Neural progenitor cell (in vitro differentiated cells): ENCODE results near the gene ZDBF2. TPM values are rescaled to one million over a fixed set of nuclear protein-coding genes. Genes with fewer than 3 reads are reported as not detected.
"Not testable (repeated sequence)": the region's sequence is repeated elsewhere in the genome, so short reads cannot be mapped to it uniquely, and the experiment has no call there.

Source experiments
- DNase-seq: peaks from one replicate; pipeline ENCODE4 v3.0.0-alpha.2; 2016; ENCODE audit warnings: low spot score
- H2AFZ ChIP-seq: fragments of 200-600 bp; sonication (generic); replicated peaks from 2 replicates; pipeline ENCODE4 v1.6.1; 2016; ENCODE audit warnings: antibody characterized with exemption
- H3F3A ChIP-seq: fragments of 200-600 bp; sonication (generic); 2 replicates; pipeline ENCODE4 v1.6.1; 2016; ENCODE audit warnings: antibody characterized with exemption, low read depth
- H3K27ac ChIP-seq: fragments of 200-600 bp; sonication (generic); 2 replicates; pipeline ENCODE4 v1.5.1; 2016; ENCODE audit warnings: mild to moderate bottlenecking
- H3K27me3 ChIP-seq: fragments of 200-600 bp; sonication (generic); 2 replicates; pipeline ENCODE4 v1.6.1; 2016; ENCODE audit warnings: mild to moderate bottlenecking, moderate library complexity
- H3K36me3 ChIP-seq: fragments of 200-600 bp; sonication (generic); 2 replicates; pipeline ENCODE4 v1.5.1; 2016
- H3K4me1 ChIP-seq: fragments of 200-600 bp; sonication (generic); 2 replicates; pipeline ENCODE4 v1.6.1; 2016; ENCODE audit warnings: mixed run types
- H3K4me2 ChIP-seq: fragments of 200-600 bp; sonication (generic); 2 replicates; pipeline ENCODE4 v1.6.1; 2016
- H3K4me3 ChIP-seq: fragments of 200-600 bp; sonication (generic); 2 replicates; pipeline ENCODE4 v1.5.1; 2016
- H3K79me2 ChIP-seq: fragments of 200-600 bp; sonication (generic); 2 replicates; pipeline ENCODE4 v1.6.1; 2016; ENCODE audit warnings: low read depth
- H3K9ac ChIP-seq: fragments of 200-600 bp; sonication (generic); 2 replicates; pipeline ENCODE4 v1.6.1; 2016
- H3K9me3 ChIP-seq: fragments of 200-600 bp; sonication (generic); 2 replicates; pipeline ENCODE4 v1.5.1; 2016; ENCODE audit warnings: low read depth
- H4K20me1 ChIP-seq: fragments of 200-600 bp; sonication (generic); 2 replicates; pipeline ENCODE4 v1.6.1; 2016; ENCODE audit warnings: low read depth
- H3K27ac Mint-ChIP-seq: 3 replicates; pipeline ENCODE4 v1.8.0; 2021; ENCODE audit warnings: mixed read lengths
- H3K27me3 Mint-ChIP-seq: 2 replicates; pipeline ENCODE4 v1.8.0; 2022; ENCODE audit warnings: low read depth, mild to moderate bottlenecking, inconsistent platforms, moderate library complexity, mixed read lengths; ENCODE audit not compliant: insufficient read depth
- H3K36me3 Mint-ChIP-seq: 3 replicates; pipeline ENCODE4 v1.8.0; 2021; ENCODE audit warnings: mixed read lengths
- H3K4me1 Mint-ChIP-seq: 3 replicates; pipeline ENCODE4 v1.8.0; 2021; ENCODE audit warnings: mixed read lengths
- H3K4me3 Mint-ChIP-seq: 3 replicates; pipeline ENCODE4 v1.8.0; 2021; ENCODE audit warnings: mild to moderate bottlenecking, moderate library complexity, mixed read lengths
- H3K9me3 Mint-ChIP-seq: 3 replicates; pipeline ENCODE4 v1.8.0; 2020; ENCODE audit warnings: mixed read lengths
- EZH2 ChIP-seq: fragments of 200-600 bp; sonication (generic); IDR thresholded peaks from 2 replicates; pipeline ENCODE4 v1.6.1; 2017; ENCODE audit warnings: antibody characterized with exemption, mild to moderate bottlenecking, moderate library complexity
- EZH2phosphoT487 ChIP-seq: fragments of 200-600 bp; sonication (generic); IDR thresholded peaks from 2 replicates; pipeline ENCODE4 v1.6.1; 2017; ENCODE audit warnings: antibody characterized with exemption
- total RNA-seq: library from RNA; depleted of rRNA; stranded (reverse); fragments of >200 nt; gene quantifications from 2 replicates; pipeline ENCODE4 v1.2.3, GENCODE V29; 2015; ENCODE audit warnings: low replicate concordance
- TF ChIP-seq, protein P1 (sequence below): fragments of 200-600 bp; sonication (generic); IDR thresholded peaks from 2 replicates; pipeline ENCODE4 v1.5.1; 2017; ENCODE audit warnings: antibody characterized with exemption, mild to moderate bottlenecking

The ZDBF2 gene
- total RNA-seq, 1 donor from 2014 or later = 83.6 TPM

GRCh38 chr2:206282746-206283145, 8.3 kb downstream of the ZDBF2 start:
- H3K4me3 Mint-ChIP-seq = no peak overlapping the region
- DNase-seq = no peak
- H3K27me3 ChIP-seq = peaks cover 4% of the 10 kb centered on the region
- no peak overlapping the region for H3K27ac Mint-ChIP-seq
- H3K36me3 Mint-ChIP-seq = peaks cover 55% of the 10 kb centered on the region
- H3K4me1 Mint-ChIP-seq = peaks cover 4% of the 10 kb centered on the region
- peaks cover 18% of the 10 kb centered on the region for H4K20me1 ChIP-seq
- H3F3A ChIP-seq = peaks cover 8% of the 10 kb centered on the region
- no peak overlapping the region for H3K4me2 ChIP-seq
- no peak overlapping the region for H2AFZ ChIP-seq
- H3K4me1 ChIP-seq = peaks cover 8% of the 10 kb centered on the region
- H3K9ac ChIP-seq = no peak overlapping the region
- no peak for TF ChIP-seq EZH2phosphoT487
- peaks cover 99% of the 10 kb centered on the region for H3K79me2 ChIP-seq
- no peak overlapping the region for H3K4me3 ChIP-seq
- no peak overlapping the region for H3K27ac ChIP-seq
- H3K9me3 ChIP-seq = no peaks in the 10 kb centered on the region
- H3K27me3 Mint-ChIP-seq = peaks cover 3% of the 10 kb centered on the region
- H3K36me3 ChIP-seq = peaks cover 33% of the 10 kb centered on the region
- H3K9me3 Mint-ChIP-seq = peaks cover 43% of the 10 kb centered on the region

DNA sequence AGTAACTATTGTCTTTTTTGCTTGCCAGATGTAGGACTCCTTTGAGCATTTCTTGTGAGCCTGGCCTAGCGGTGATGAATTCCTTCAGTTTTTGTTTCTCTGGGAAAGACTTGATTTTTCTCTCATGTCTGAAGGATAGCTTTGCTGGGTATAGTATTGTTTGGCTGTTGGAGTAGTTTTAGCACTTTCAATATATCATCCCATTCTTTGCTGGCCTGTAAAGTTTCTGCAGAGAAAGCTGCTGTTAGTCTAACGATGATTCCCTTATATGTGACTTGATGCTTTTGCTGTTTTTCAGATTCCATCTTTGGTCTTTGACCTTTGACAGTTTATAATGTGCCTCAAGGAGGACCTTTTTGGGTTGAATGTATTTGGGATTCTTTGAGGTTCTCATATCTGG, 12.7 kb downstream of the ZDBF2 start:
- Mint-ChIP-seq H3K27me3 (peaks cover 4% of the 10 kb centered on the region), H3K4me3 (no peak overlapping the region), H3K36me3 (peaks cover 87% of the 10 kb centered on the region), H3K4me1 (no peaks in the 10 kb centered on the region), H3K27ac (no peak overlapping the region), H3K9me3 (peaks cover 68% of the 10 kb centered on the region)
- Histone ChIP-seq H3K9ac (no peak overlapping the region), H2AFZ (no peak overlapping the region), H3K4me1 (no peaks in the 10 kb centered on the region), H3K27me3 (no peaks in the 10 kb centered on the region), H3K4me3 (no peak overlapping the region), H3K36me3 (peaks cover 39% of the 10 kb centered on the region), H3K4me2 (no peak overlapping the region), H4K20me1 (no peaks in the 10 kb centered on the region), H3K27ac (no peak overlapping the region), H3K9me3 (peaks cover 4% of the 10 kb centered on the region), H3F3A (no peaks in the 10 kb centered on the region), H3K79me2 (peaks cover 94% of the 10 kb centered on the region)
- TF ChIP-seq EZH2phosphoT487 (no peak), EZH2 (no peak)
- TF ChIP-seq, protein P1, sequence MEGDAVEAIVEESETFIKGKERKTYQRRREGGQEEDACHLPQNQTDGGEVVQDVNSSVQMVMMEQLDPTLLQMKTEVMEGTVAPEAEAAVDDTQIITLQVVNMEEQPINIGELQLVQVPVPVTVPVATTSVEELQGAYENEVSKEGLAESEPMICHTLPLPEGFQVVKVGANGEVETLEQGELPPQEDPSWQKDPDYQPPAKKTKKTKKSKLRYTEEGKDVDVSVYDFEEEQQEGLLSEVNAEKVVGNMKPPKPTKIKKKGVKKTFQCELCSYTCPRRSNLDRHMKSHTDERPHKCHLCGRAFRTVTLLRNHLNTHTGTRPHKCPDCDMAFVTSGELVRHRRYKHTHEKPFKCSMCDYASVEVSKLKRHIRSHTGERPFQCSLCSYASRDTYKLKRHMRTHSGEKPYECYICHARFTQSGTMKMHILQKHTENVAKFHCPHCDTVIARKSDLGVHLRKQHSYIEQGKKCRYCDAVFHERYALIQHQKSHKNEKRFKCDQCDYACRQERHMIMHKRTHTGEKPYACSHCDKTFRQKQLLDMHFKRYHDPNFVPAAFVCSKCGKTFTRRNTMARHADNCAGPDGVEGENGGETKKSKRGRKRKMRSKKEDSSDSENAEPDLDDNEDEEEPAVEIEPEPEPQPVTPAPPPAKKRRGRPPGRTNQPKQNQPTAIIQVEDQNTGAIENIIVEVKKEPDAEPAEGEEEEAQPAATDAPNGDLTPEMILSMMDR = no peak
- no peak for DNase-seq

GRCh38 chr2:206289391-206289790, 14.9 kb downstream of the ZDBF2 start:
- H3K4me2 ChIP-seq = no peak overlapping the region
- Mint-ChIP-seq H3K4me1 (no peaks in the 10 kb centered on the region), H3K9me3 (peaks cover 53% of the 10 kb centered on the region), H3K4me3 (no peak overlapping the region), H3K36me3 (peaks cover 80% of the 10 kb centered on the region), H3K27me3 (peaks cover 4% of the 10 kb centered on the region), H3K27ac (no peak overlapping the region)
- peaks cover 29% of the 10 kb centered on the region for H3K36me3 ChIP-seq
- H3K9ac ChIP-seq = no peak overlapping the region
- TF ChIP-seq, protein P1 = no peak
- TF ChIP-seq EZH2 = no peak
- TF ChIP-seq EZH2phosphoT487 = no peak
- H3F3A ChIP-seq = no peaks in the 10 kb centered on the region
- no peaks in the 10 kb centered on the region for H4K20me1 ChIP-seq
- no peak for DNase-seq
- H3K27ac ChIP-seq = no peak overlapping the region
- H2AFZ ChIP-seq = no peak overlapping the region
- H3K79me2 ChIP-seq = peaks cover 75% of the 10 kb centered on the region
- H3K9me3 ChIP-seq = peaks cover 4% of the 10 kb centered on the region
- H3K27me3 ChIP-seq = no peaks in the 10 kb centered on the region
- H3K4me1 ChIP-seq = no peaks in the 10 kb centered on the region
- H3K4me3 ChIP-seq = no peak overlapping the region

DNA sequence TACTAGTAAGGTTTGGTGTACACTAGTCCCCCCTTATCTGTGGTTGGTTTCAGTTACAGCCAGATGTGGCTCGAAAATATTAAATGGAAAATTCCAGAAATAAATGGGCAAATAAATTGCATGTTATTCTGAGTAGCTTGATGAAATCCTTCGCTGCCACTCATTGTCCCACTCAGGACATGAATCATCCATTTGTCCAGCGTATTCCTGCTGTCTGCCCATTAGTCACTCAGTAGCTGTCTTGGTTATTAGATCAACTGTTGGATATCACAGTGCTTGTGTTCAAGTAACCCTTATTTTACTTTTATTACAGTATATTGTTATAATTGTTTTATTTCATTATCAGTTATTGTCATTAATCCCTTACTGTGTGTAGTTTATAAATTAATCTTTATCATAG, 21.7 kb downstream of the ZDBF2 start:
- no peaks in the 10 kb centered on the region for H3K4me1 ChIP-seq
- TF ChIP-seq, protein P1 = no peak
- TF ChIP-seq EZH2 (no peak), EZH2phosphoT487 (no peak)
- Mint-ChIP-seq H3K4me3 (no peak overlapping the region), H3K4me1 (no peaks in the 10 kb centered on the region), H3K27ac (no peak overlapping the region), H3K27me3 (peaks cover 2% of the 10 kb centered on the region), H3K36me3 (peaks cover 45% of the 10 kb centered on the region), H3K9me3 (no peaks in the 10 kb centered on the region)
- H4K20me1 ChIP-seq = no peaks in the 10 kb centered on the region
- H3K9me3 ChIP-seq = no peaks in the 10 kb centered on the region
- no peak for DNase-seq
- no peak overlapping the region for H3K9ac ChIP-seq
- peaks cover 6% of the 10 kb centered on the region for H3K36me3 ChIP-seq
- no peaks in the 10 kb centered on the region for H3F3A ChIP-seq
- no peak overlapping the region for H2AFZ ChIP-seq
- no peak overlapping the region for H3K27ac ChIP-seq
- H3K79me2 ChIP-seq = peaks cover 13% of the 10 kb centered on the region
- no peak overlapping the region for H3K4me3 ChIP-seq
- no peaks in the 10 kb centered on the region for H3K27me3 ChIP-seq
- H3K4me2 ChIP-seq = no peak overlapping the region

DNA sequence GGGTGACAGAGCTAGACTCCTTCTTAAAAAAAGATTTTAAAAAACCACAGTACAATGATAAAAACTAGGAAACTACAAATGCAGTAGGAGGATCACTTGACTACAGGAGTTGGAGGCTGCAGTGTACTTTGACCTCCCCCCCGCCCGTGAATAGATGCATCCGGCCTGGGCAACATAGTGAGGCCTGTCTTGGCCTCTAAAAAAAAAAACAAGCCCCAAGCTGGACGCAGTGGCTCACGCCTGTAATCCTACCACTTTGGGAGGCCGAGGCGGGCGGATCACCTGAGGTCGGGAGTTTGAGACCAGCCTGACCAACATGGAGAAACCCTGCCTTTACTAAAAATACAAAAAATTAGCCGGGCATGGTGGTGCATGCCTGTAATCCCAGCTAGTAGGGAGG, 25.1 kb downstream of the ZDBF2 start:
- not testable (repeated sequence) for H3K27ac Mint-ChIP-seq, H4K20me1 ChIP-seq, H3K4me1 Mint-ChIP-seq, H3K27me3 ChIP-seq, H3K9me3 ChIP-seq, DNase-seq, H3K9ac ChIP-seq, H3K27me3 Mint-ChIP-seq, H3K9me3 Mint-ChIP-seq, H2AFZ ChIP-seq, H3K36me3 ChIP-seq, H3K4me2 ChIP-seq, H3F3A ChIP-seq, H3K79me2 ChIP-seq, H3K27ac ChIP-seq, H3K4me1 ChIP-seq, H3K4me3 Mint-ChIP-seq, H3K4me3 ChIP-seq
- H3K36me3 Mint-ChIP-seq = peaks cover 27% of the 10 kb centered on the region
